HUES6 (cell line): Measurements from ENCODE around the gene UNC5C.

Experiments
- H3K27ac ChIP-seq: 2 replicates; pipeline ENCODE4 v1.7.0; 2013; ENCODE audit warnings: low read depth, mild to moderate bottlenecking, low read length, inconsistent platforms
- H3K27me3 ChIP-seq: 2 replicates; pipeline ENCODE4 v1.6.1; 2013; ENCODE audit warnings: low read length; ENCODE audit not compliant: control insufficient read depth, insufficient read depth
- H3K36me3 ChIP-seq: 2 replicates; pipeline ENCODE4 v1.6.1; 2013; ENCODE audit warnings: low read length; ENCODE audit not compliant: control insufficient read depth, insufficient read depth
- H3K4me1 ChIP-seq: 2 replicates; pipeline ENCODE4 v1.6.1; 2013; ENCODE audit warnings: low read length; ENCODE audit not compliant: control insufficient read depth, insufficient read depth
- H3K4me3 ChIP-seq: 2 replicates; pipeline ENCODE4 v1.5.1; 2013; ENCODE audit warnings: low read depth, low read length
- H3K9ac ChIP-seq: one replicate; pipeline ENCODE4 v1.6.1; 2013; ENCODE audit warnings: mild to moderate bottlenecking, low read length
- H3K9me3 ChIP-seq: 2 replicates; pipeline ENCODE4 v1.6.1; 2013; ENCODE audit warnings: low read depth, low read length; ENCODE audit not compliant: control insufficient read depth, insufficient read depth

Gene UNC5C

DNA sequence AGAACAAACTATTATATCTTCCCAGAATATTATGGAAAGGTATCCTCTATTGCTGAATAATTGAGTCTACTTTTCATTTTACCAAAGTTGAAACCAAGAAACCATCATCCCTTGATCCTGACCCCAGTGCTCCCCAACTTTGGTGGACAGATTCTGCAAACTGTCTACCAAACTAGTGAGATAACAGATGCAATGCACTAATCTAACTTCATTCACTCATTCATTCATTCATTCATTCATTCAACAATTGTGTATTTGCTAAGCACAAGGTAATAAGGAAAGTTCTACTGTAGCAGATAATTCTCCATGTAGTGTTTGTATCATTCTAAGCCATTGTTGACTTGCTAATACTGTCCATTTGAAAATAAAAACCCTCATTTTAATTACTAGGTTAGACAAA is 150.6 kb downstream of the UNC5C start:
- no peaks in the 10 kb centered on the region; the same call in 1 of the 2 replicates for H3K27me3 ChIP-seq
- no peak overlapping the region for H3K9ac ChIP-seq
- H3K36me3 ChIP-seq, result no peaks in the 10 kb centered on the region
- H3K27ac ChIP-seq, result no peak overlapping the region
- H3K9me3 ChIP-seq, result no peaks in the 10 kb centered on the region
- peaks cover 21% of the 10 kb centered on the region; the same call in 1 of the 2 replicates for H3K4me1 ChIP-seq
- H3K4me3 ChIP-seq, result no peak overlapping the region

GRCh38 chr4:95394752-95395306 is 153.9 kb downstream of the UNC5C start:
- Histone ChIP-seq H3K27ac (no peak overlapping the region), H3K4me1 (peaks cover 18% of the 10 kb centered on the region; the same call in 1 of the 2 replicates), H3K36me3 (no peaks in the 10 kb centered on the region), H3K9ac (no peak overlapping the region), H3K4me3 (no peak overlapping the region), H3K27me3 (peaks cover 14% of the 10 kb centered on the region; the same call in 1 of the 2 replicates), H3K9me3 (no peaks in the 10 kb centered on the region)

DNA sequence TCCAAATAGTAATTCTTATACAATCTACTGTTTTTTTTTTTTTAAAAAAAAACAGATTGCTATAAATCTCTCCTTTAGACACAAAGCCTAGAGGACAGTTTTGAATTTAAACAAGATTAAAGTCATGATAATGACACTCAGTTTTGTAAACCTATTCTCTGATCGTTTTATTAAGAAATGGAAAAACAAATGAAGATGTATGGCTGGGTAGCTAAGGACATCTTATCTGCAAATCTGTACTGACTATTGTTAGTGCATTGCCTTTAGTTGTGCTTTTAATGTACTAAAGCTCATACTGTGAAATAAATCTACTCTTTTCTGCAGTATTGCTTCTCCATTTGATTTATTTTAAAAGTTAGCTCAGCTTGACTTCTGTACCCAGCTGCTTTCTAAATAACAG is 155.0 kb downstream of the UNC5C start:
- Histone ChIP-seq H3K27ac (no peak overlapping the region), H3K9ac (no peak overlapping the region), H3K36me3 (no peaks in the 10 kb centered on the region), H3K27me3 (peaks cover 19% of the 10 kb centered on the region; the same call in 1 of the 2 replicates), H3K9me3 (no peaks in the 10 kb centered on the region), H3K4me3 (no peak overlapping the region), H3K4me1 (peaks cover 12% of the 10 kb centered on the region; the same call in 1 of the 2 replicates)

DNA sequence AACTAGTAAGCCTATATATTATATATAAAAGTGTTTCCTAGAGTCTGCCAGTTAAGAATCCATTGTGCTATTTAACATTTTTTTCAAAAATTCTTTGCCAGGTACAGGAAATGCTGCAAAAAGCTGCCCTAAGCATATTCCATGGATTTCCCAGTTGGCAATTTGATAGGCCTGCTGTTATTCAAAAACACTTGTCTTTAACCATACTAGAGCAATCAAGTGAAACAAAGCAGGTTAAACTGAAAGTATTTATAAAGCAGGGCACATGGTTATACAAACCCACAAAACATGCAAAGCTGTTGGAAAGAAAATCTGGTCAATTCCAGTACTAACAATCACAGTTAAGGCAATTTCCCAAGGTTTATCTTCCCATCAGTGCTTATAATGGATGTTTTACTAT is 159.9 kb downstream of the UNC5C start:
- Histone ChIP-seq H3K27me3 (peaks cover 68% of the 10 kb centered on the region), H3K4me3 (no peak overlapping the region; the same call in 1 of the 2 replicates), H3K36me3 (no peaks in the 10 kb centered on the region), H3K9ac (no peak overlapping the region), H3K4me1 (peaks cover 11% of the 10 kb centered on the region; the same call in 1 of the 2 replicates), H3K27ac (no peak overlapping the region), H3K9me3 (no peaks in the 10 kb centered on the region)

GRCh38 chr4:95387719-95388118 is 161.1 kb downstream of the UNC5C start:
- Histone ChIP-seq H3K27ac (no peak overlapping the region), H3K36me3 (no peaks in the 10 kb centered on the region), H3K27me3 (peaks cover 80% of the 10 kb centered on the region), H3K4me3 (no peak overlapping the region), H3K4me1 (peaks cover 11% of the 10 kb centered on the region; the same call in 1 of the 2 replicates), H3K9me3 (no peaks in the 10 kb centered on the region), H3K9ac (no peak overlapping the region)

DNA sequence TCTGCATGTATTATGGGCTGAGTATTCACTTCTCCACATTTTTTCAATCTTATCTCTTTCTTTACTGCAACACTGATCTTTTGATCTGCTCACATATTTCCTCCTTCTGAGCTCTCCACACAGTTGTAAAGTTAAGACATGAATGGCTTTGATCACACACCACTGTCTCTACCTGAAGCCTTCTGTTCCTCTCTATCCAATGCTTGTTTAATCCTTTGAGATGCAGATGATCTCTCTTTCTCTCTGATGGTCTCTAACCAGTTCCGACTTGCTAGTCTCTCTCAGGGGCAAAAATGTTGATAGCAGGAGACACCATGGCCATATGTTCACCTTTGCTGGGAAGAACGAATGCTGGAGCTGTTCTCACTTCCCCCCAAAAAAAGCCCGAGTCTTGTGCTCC is 162.4 kb downstream of the UNC5C start:
- peaks cover 16% of the 10 kb centered on the region for H3K4me1 ChIP-seq
- no peak overlapping the region for H3K27ac ChIP-seq
- peaks cover 93% of the 10 kb centered on the region for H3K27me3 ChIP-seq
- no peaks in the 10 kb centered on the region for H3K9me3 ChIP-seq
- H3K36me3 ChIP-seq, result no peaks in the 10 kb centered on the region
- no peak overlapping the region for H3K9ac ChIP-seq
- H3K4me3 ChIP-seq, result no peak overlapping the region

DNA sequence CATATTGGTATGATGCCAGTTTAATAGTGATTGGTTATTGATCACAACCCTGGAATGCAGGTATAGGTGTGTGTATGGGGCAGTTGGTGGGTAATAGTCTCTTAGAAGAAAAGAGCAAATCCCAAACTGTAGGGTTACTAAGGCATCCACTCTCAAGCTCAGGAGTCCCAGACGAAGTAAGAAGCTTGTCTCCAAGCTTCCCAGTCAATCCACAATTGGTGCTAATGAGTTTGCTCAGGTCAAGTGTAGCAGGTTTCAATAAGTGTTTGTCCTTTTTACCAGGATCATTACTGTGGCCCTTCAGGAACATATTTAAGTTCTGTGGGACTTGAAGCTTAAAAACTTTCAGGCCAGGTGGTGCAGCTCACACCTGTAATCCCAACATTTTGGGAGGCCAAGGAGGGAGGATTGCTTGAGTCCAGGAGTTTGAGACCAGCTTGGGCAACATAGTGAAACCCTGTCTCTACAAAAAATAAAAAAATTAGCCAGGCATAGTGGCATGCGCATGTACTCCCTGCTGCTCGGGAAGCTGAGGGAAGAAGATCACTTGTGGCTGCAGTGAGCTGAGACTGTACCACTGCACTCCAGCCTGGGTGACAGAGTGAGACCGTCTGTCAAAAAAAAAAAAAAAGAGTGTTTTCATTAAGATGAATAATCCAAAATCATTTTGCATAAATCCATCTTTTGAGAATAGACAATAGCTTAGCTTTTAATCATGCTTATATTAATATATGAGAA is 166.8 kb downstream of the UNC5C start:
- Histone ChIP-seq H3K4me1 (peaks cover 4% of the 10 kb centered on the region; the same call in 1 of the 2 replicates), H3K27ac (no peak overlapping the region), H3K4me3 (no peak overlapping the region), H3K9me3 (no peaks in the 10 kb centered on the region), H3K9ac (no peak overlapping the region), H3K36me3 (no peaks in the 10 kb centered on the region), H3K27me3 (peaks cover 70% of the 10 kb centered on the region)

- no peak overlapping the region for H3K27ac ChIP-seq
- no peaks in the 10 kb centered on the region for H3K9me3 ChIP-seq
- no peak overlapping the region for H3K9ac ChIP-seq
- H3K4me3 ChIP-seq, result no peak overlapping the region
- H3K4me1 ChIP-seq, result peaks cover 4% of the 10 kb centered on the region; the same call in 1 of the 2 replicates
- peaks cover 47% of the 10 kb centered on the region for H3K27me3 ChIP-seq
- no peaks in the 10 kb centered on the region for H3K36me3 ChIP-seq
Measured at GRCh38 chr4:95379633-95380032, 169.1 kb downstream of the UNC5C start.

- Histone ChIP-seq H3K4me3 (no peak overlapping the region), H3K9ac (no peak overlapping the region), H3K27ac (no peak overlapping the region), H3K36me3 (no peaks in the 10 kb centered on the region), H3K9me3 (no peaks in the 10 kb centered on the region), H3K27me3 (peaks cover 25% of the 10 kb centered on the region), H3K4me1 (peaks cover 4% of the 10 kb centered on the region; the same call in 1 of the 2 replicates)
Measured at GRCh38 chr4:95377366-95377900, 171.3 kb downstream of the UNC5C start.

- Histone ChIP-seq H3K27me3 (no peaks in the 10 kb centered on the region), H3K36me3 (no peaks in the 10 kb centered on the region), H3K4me1 (peaks cover 12% of the 10 kb centered on the region), H3K27ac (no peak overlapping the region), H3K4me3 (no peak overlapping the region), H3K9me3 (no peaks in the 10 kb centered on the region), H3K9ac (no peak overlapping the region)
Measured at GRCh38 chr4:95371476-95372224, 177.1 kb downstream of the UNC5C start.
